D721Med (cell line): Measurements from ENCODE around the gene KRT80.

Experiments
- DNase-seq: peaks from one replicate; pipeline ENCODE4 v3.0.0; 2011; ENCODE audit warnings: low spot score; ENCODE audit not compliant: insufficient read length
- FAIRE-seq: peaks from 2 replicates; lab custom pipeline; 2011; peaks lifted over from hg19 to GRCh38; lab: Jason Lieb, UNC
- CTCF ChIP-seq: IDR thresholded peaks from 2 replicates; pipeline ENCODE4 v1.5.1; 2012; ENCODE audit warnings: mild to moderate bottlenecking, control low read depth; ENCODE audit not compliant: insufficient read depth; ENCODE audit errors: missing control alignments

KRT80 gene

GRCh38 chr12:52187206-52187605 lies 4.6 kb downstream of the KRT80 start:
- TF ChIP-seq CTCF = no peak
- FAIRE-seq (no peak), DNase-seq (no peak)

GRCh38 chr12:52186118-52186840 lies 5.5 kb downstream of the KRT80 start:
- FAIRE-seq = no peak
- no peak for DNase-seq
- TF ChIP-seq CTCF = no peak

- no peak for DNase-seq
- no peak for FAIRE-seq
- no peak for TF ChIP-seq CTCF
Measured at GRCh38 chr12:52185400-52185967, 6.3 kb downstream of the KRT80 start.

- no peak for DNase-seq
- no peak for TF ChIP-seq CTCF
- FAIRE-seq = no peak
Measured at GRCh38 chr12:52184813-52185212, 7.0 kb downstream of the KRT80 start.

GRCh38 chr12:52183971-52184370 lies 7.8 kb downstream of the KRT80 start:
- DNase-seq (no peak), FAIRE-seq (no peak)
- TF ChIP-seq CTCF = no peak

- FAIRE-seq (no peak), DNase-seq (no peak)
- no peak for TF ChIP-seq CTCF
Measured at GRCh38 chr12:52183544-52183910, 8.3 kb downstream of the KRT80 start.

GRCh38 chr12:52182898-52183543 lies 8.8 kb downstream of the KRT80 start:
- DNase-seq = no peak
- no peak for TF ChIP-seq CTCF
- FAIRE-seq = no peak
